Measurements from ENCODE around the gene RRBP1.
A peak's percentile ranks its signal among the peaks of the same experiment; 100 is the strongest.

The RRBP1 gene

DNA sequence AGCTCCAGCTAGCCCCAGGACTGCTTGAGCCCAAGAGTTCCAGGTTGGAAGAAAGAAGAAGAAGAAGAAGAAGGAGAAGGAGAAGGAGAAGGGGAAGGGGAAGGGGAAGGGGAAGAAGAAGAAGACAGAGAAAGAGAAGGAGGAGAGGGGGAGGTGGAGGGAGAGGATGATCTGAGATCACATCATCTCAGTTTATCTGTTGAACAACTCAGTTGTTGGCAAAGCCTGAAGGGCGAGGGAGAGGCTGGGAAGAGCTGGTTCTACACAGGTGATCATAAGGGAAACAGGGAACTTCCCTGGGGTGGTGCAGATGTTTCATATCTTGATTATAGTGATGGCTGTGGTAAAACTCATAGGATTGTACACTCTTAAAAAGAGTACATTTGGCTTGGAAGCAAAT lies 3.1 kb upstream of the RRBP1 start:
- TF ChIP-seq, protein P1, sequence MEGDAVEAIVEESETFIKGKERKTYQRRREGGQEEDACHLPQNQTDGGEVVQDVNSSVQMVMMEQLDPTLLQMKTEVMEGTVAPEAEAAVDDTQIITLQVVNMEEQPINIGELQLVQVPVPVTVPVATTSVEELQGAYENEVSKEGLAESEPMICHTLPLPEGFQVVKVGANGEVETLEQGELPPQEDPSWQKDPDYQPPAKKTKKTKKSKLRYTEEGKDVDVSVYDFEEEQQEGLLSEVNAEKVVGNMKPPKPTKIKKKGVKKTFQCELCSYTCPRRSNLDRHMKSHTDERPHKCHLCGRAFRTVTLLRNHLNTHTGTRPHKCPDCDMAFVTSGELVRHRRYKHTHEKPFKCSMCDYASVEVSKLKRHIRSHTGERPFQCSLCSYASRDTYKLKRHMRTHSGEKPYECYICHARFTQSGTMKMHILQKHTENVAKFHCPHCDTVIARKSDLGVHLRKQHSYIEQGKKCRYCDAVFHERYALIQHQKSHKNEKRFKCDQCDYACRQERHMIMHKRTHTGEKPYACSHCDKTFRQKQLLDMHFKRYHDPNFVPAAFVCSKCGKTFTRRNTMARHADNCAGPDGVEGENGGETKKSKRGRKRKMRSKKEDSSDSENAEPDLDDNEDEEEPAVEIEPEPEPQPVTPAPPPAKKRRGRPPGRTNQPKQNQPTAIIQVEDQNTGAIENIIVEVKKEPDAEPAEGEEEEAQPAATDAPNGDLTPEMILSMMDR (conservative IDR thresholded peaks at IDR 0.05; ENCODE audit: control insufficient read depth, insufficient read depth, low read depth, low read length), result no peak
- no peak for DNase-seq (ENCODE audit: low read depth)
- H3K4me3 ChIP-seq (ENCODE audit: control insufficient read depth, low read depth, low read length), result no peak overlapping the region

DNA sequence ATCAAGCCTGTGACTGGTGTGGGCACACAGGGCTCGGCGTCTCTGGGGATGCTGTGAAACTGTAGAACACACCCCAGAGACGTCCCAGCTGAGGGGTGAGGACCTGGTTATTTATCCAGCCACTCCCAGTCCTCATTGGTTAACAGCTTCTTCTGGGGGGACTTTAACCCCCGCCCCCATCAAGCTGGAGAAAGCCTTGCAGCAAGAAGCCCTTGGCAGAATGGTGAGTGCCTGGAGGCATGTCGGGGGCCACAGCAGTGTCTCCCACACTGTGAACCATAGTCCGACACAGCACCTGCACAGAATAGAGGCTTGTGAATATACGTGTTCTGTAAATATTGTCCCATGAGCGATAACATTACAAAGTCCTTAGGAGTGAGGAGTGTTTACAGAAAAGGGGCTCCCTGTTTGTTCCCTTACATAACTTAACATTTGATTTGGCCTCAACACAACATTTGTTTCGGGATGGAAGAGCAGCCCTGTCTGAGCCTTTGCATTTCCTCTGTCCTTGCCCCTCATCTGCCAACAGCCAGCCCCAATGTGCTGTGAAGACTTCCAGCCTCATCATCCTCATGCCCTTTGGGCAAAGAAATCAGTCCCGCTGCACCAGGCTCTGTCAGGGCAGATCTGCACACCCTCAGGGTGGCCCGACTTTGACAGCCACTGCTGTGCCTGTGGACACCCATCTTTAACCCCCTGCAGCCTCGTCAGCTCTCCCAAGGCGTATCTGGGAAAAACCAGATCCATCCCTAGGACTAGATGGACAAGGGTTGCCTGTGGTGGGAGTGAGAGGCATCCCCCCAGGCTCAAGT lies 2.2 kb upstream of the RRBP1 start:
- no peak for DNase-seq (ENCODE audit: low read depth)
- TF ChIP-seq, protein P1 (conservative IDR thresholded peaks at IDR 0.05; ENCODE audit: control insufficient read depth, insufficient read depth, low read depth, low read length), result no peak
- no peak overlapping the region for H3K4me3 ChIP-seq (ENCODE audit: control insufficient read depth, low read depth, low read length)

DNA sequence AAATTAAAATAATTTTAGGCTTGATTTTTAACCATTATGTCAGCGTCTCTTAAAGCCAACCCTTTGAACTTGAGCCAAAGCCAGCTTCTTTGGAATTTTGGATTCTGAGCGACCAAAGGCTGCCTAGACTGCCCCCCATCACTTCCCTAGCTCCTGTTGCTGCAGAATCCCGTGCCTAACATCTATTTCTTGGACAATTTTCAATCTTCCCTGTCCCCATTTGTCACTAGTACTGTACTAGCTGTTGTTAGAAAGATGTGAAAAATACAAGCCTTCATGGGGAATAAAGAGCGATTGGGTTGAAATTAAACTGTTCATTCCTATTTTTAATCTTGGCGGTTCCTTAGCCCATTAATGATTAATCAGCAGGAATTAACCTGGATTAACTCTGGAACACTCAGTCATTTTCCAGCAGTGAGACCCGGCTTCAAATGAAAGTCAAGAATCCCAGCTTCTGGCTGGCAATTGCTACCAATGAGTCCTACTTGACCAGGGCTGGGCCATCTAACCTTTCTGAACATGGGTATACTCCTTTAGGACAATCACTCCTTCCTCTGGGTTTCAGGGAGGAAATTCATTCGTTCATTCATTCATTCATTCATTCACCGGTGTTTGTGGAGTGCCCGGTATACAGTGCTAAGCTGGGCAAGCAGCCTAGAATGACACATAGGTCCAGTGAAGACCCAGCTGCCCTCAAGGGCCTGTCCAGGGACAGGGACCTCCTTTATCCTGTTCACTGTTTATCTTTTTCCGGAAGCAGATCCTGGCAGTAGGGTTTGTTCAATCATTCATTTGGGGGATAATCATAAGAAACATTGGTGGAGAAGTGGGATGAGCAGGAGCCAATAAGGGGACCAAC lies 1.4 kb upstream of the RRBP1 start:
- TF ChIP-seq, protein P1 (conservative IDR thresholded peaks at IDR 0.05; ENCODE audit: control insufficient read depth, insufficient read depth, low read depth, low read length), result no peak
- DNase-seq (ENCODE audit: low read depth), result no peak
- no peak overlapping the region for H3K4me3 ChIP-seq (ENCODE audit: control insufficient read depth, low read depth, low read length)

DNA sequence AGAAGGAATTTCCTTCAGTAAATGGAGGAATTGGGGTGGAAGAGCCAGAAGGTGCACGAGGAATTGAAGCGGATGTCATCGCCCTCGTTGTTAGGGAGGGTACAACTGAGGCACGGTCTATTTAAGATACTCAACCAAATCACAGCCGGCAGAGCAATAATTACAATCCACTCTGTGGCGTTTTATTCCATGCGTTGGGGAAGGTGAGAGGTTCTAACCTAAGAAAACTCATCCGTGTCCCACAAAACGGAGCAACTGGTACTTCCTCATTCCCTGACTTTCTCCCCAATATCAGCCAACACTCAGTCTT lies 802 bp upstream of the RRBP1 start:
- DNase-seq (ENCODE audit: low read depth), result no peak
- peak overlapping the region; percentile 59 for H3K4me3 ChIP-seq (ENCODE audit: control insufficient read depth, low read depth, low read length)
- TF ChIP-seq, protein P1 (conservative IDR thresholded peaks at IDR 0.05; ENCODE audit: control insufficient read depth, insufficient read depth, low read depth, low read length), result no peak

DNA sequence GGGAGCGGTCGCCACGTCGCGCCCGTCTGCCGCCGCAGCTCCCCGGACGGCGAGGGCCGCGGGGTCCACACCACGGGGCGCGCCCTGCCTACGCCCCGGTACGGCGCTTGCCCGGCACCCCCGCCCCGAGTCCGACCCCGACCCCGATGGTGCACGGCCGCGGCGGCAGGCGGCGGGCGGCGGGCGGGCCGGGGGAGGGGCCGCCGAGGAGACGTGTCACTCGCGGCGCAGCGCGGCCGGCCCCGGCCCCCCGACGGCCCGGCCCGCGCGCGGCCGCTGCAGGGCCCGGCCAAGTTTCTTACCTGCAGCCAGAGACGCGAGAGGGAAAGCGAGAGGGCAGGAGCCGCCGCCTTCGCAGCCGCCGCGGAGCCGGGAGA lies 328 bp downstream of the RRBP1 start:
- no peak for DNase-seq (ENCODE audit: low read depth)
- TF ChIP-seq, protein P1 (conservative IDR thresholded peaks at IDR 0.05; ENCODE audit: control insufficient read depth, insufficient read depth, low read depth, low read length), result no peak
- peak overlapping the region; percentile 63 for H3K4me3 ChIP-seq (ENCODE audit: control insufficient read depth, low read depth, low read length)

DNA sequence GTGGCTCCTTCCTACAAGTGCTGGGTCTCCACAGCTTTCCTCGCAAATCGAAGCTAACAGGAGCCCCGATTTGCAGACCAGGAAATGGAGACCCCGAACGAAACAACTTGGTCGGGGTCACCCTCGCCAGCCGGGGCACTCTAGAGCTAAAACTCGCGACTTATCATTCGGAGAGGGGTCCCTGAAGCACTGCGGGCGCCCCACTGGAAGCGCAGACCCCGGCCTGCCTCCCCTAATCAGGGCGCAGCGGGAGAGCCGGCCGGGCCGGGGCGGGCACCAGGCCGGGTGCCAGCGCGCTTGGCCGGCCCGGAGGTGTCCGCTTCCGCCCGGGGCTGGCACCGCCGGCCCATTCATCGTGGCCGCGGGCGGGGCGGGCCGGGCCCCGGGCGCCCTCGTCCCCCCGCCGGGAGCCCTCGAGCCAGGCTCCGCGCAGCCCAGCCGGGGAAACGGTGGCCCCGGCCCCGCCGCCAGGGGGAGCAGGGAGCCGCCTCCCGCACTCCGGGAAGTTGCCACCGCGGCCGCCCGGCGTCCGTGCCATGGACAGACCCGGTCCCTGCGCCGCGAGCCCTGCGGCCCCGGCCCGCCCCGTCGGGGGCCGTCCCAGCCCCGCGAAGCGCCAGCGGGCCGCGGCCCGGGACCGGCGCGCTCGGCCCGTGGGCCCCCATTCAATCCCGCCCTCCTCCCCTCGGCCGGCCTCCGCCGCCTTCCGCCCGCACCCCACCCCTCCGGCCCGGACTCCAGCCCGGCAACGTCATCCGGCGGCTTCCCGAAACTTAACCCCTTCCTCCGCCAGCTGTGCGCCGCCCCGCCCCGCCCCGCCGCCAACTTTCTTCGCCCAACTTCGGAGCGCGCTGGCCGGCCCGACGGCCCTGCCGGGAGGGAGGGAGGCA lies 961 bp downstream of the RRBP1 start:
- peak; percentile 64 for DNase-seq (ENCODE audit: low read depth)
- TF ChIP-seq, protein P1 (conservative IDR thresholded peaks at IDR 0.05; ENCODE audit: control insufficient read depth, insufficient read depth, low read depth, low read length), result no peak
- peak overlapping the region; percentile 76 for H3K4me3 ChIP-seq (ENCODE audit: control insufficient read depth, low read depth, low read length)

All from fibroblast of mammary gland (primary cell).